K562 (cell line): Measurements from ENCODE around the gene RNF43.

Experiments used
- CREM ChIP-seq: IDR thresholded peaks from 2 replicates; pipeline ENCODE4 v1.6.1; 2014; ENCODE audit warnings: antibody characterized with exemption, low read depth
- DDX20 ChIP-seq: fragments of 450-650 bp; IDR thresholded peaks from 2 replicates; pipeline ENCODE4 v1.6.1; 2016; ENCODE audit warnings: missing genetic modification characterization, low read depth, mild to moderate bottlenecking, missing compliant biosample characterization, moderate library complexity
- EGR1 ChIP-seq: fragments of 450-650 bp; conservative IDR thresholded peaks from 2 replicates; pipeline ENCODE4 v1.6.1; 2017; ENCODE audit warnings: mild to moderate bottlenecking
- FOXJ3 ChIP-seq: sonication (generic); formaldehyde crosslinking; IDR thresholded peaks from 2 replicates; pipeline ENCODE4 v1.4.0; 2020; ENCODE audit warnings: mild to moderate bottlenecking, missing genetic modification reagents
- KDM4B ChIP-seq, 2 experiments: fragments of 450-650 bp in 1 of 2; sonication (generic) in 1 of 2; IDR thresholded peaks; 2 replicates each; pipeline ENCODE4 v1.6.1; 2016 to 2017; ENCODE audit warnings: borderline replicate concordance in 2 of 2, antibody characterized with exemption in 1 of 2, low read depth in 1 of 2, mild to moderate bottlenecking in 1 of 2
- POLR2A ChIP-seq: fragments of 450-650 bp; conservative IDR thresholded peaks from 2 replicates; pipeline ENCODE4 v1.6.1; 2016
- POLR2AphosphoS5 ChIP-seq: IDR thresholded peaks from 2 replicates; pipeline ENCODE4 v1.6.1; 2011; ENCODE audit warnings: mild to moderate bottlenecking, low read depth, low read length, moderate library complexity; ENCODE audit not compliant: control insufficient read depth, insufficient read depth
- SAFB ChIP-seq: fragments of 200-400 bp; formaldehyde crosslinking; IDR thresholded peaks from 2 replicates; pipeline ENCODE4 v1.6.1; 2017; ENCODE audit warnings: low read depth, low read length, borderline replicate concordance
- ZBTB17 ChIP-seq: fragments of 450-650 bp; formaldehyde crosslinking; IDR thresholded peaks from 2 replicates; pipeline ENCODE4 v1.4.0; 2020; ENCODE audit warnings: mild to moderate bottlenecking
- ZBTB26 ChIP-seq: fragments of 450-650 bp; formaldehyde crosslinking; IDR thresholded peaks from 2 replicates; pipeline ENCODE4 v1.4.0; 2022; ENCODE audit warnings: missing genetic modification characterization
- TF ChIP-seq, protein P1 (sequence below), 3 experiments: IDR thresholded peaks in 2 of 3; conservative IDR thresholded peaks in 1 of 3; 2 replicates each; pipeline ENCODE4 v1.5.1; 2011 to 2012; ENCODE audit warnings: low read length in 3 of 3, mild to moderate bottlenecking in 3 of 3, control low read depth in 2 of 3, improper control_type of control experiment in 1 of 3, inconsistent platforms in 1 of 3, low read depth in 1 of 3, mixed read lengths in 1 of 3, moderate library complexity in 1 of 3; ENCODE audit not compliant: insufficient read depth in 2 of 3
- TF ChIP-seq, protein P2 (sequence below): sonication (generic); formaldehyde crosslinking; IDR thresholded peaks from 2 replicates; pipeline ENCODE4 v1.8.0; 2022; ENCODE audit warnings: missing genetic modification reagents, mild to moderate bottlenecking, moderate library complexity, borderline replicate concordance

GRCh38 chr17:58398574-58399266, 18.6 kb downstream of the RNF43 start:
- TF ChIP-seq, protein P1, sequence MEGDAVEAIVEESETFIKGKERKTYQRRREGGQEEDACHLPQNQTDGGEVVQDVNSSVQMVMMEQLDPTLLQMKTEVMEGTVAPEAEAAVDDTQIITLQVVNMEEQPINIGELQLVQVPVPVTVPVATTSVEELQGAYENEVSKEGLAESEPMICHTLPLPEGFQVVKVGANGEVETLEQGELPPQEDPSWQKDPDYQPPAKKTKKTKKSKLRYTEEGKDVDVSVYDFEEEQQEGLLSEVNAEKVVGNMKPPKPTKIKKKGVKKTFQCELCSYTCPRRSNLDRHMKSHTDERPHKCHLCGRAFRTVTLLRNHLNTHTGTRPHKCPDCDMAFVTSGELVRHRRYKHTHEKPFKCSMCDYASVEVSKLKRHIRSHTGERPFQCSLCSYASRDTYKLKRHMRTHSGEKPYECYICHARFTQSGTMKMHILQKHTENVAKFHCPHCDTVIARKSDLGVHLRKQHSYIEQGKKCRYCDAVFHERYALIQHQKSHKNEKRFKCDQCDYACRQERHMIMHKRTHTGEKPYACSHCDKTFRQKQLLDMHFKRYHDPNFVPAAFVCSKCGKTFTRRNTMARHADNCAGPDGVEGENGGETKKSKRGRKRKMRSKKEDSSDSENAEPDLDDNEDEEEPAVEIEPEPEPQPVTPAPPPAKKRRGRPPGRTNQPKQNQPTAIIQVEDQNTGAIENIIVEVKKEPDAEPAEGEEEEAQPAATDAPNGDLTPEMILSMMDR (IDR thresholded peaks at IDR 0.05 in 2 of 3, conservative IDR thresholded peaks at IDR 0.05 in 1 of 3; ENCODE audit: insufficient read depth in 2 of 3, low read depth in 1 of 3, low read length in 3 of 3): no peak
- TF ChIP-seq FOXJ3 (no peak), EGR1 (no peak), KDM4B (IDR thresholded peaks at IDR 0.05; ENCODE audit: borderline replicate concordance in 2 of 2, low read depth in 1 of 2) (no peak), ZBTB26 (CRISPR knock-in tag) (no peak), POLR2AphosphoS5 (no peak), POLR2A (no peak), CREM (no peak), ZBTB17 (CRISPR knock-in tag) (no peak), SAFB (no peak), DDX20 (no peak)
- TF ChIP-seq, protein P2, sequence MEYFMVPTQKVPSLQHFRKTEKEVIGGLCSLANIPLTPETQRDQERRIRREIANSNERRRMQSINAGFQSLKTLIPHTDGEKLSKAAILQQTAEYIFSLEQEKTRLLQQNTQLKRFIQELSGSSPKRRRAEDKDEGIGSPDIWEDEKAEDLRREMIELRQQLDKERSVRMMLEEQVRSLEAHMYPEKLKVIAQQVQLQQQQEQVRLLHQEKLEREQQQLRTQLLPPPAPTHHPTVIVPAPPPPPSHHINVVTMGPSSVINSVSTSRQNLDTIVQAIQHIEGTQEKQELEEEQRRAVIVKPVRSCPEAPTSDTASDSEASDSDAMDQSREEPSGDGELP: no peak
